DLD1 (cell line): ENCODE results near the gene SLC6A2.

Source experiments
- in situ Hi-C: cut with HindIII; loops from 2 replicates; pipeline ENCODE4 v1.10.0; 2017; ENCODE audit warnings: low sequenced_read_pairs

The SLC6A2 gene

GRCh38 chr16:55645986-55646385 is 9.8 kb upstream of the SLC6A2 start:
- in situ Hi-C loops: no loop called here

DNA sequence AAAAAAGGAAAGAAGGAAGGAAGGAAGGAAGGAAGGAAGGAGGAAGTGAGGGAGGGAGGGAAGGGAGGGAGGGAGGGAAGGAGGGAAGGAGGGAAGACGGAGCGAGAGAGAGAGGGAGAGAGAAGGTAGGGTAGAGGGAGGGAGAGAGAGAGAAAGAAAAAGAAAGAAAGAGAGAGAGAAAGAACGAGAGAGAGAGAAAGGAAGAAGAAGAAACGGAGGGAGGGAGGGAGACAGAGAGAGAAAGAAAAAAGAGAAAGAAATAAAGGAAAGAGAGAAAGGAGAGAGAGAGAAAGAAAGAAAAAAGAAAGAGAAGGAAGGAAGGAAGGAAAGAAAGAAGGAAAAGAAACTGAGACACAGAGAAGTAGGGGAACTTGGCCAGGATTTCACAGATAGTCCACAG is 8.4 kb upstream of the SLC6A2 start:
- in situ Hi-C loops: no loop called here

GRCh38 chr16:55647798-55648197 is 8.0 kb upstream of the SLC6A2 start:
- in situ Hi-C loops: no loop called here

DNA sequence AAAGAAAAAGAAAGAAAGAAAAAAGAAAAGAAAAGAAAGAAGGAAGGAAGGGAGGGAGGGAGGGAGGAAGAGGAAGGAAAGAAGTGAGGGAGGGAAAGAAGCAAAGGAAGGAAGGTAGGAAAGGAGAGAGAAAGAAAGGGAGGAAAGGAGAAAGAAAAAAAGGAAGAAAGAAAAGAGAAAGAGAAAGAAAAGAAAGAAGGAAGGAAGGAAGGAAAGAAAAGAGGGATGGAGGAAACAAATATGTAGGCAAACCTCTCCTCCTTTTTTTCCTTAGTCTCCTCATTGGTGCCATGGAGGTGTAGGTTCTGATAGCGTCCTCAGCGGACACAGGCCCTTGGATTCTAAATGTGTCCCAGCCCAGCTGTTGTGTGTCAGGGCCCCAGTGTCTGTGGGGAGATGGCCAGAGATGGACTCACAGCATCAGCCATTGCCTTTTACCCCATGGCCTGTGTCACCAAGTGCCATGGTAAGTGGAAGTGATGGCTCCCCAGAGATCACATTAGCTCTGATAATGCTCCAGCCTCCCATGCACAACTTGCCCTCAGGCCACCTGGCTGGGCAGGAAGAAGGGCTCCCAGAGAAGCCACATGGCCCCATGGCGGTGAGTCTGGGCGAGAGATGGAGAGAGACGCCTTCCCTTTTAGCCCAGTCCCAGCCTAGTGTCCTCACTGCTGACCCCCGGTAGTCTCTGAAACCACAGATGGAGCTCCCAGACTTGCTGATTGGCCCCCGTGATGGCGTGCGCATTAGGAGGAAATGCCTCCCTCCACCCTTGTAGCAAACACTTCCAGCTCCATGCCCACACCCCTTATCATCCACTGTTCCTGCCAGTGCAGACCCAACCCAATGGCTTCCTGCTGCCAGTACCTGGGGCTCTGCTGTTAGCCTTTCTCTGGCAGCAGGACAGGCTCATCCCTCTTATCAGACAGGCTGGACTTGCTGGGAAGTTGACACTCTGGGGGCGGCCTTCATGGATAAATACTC is 3.7 kb upstream of the SLC6A2 start:
- in situ Hi-C loops: no loop called here

GRCh38 chr16:55653106-55653505 is 2.7 kb upstream of the SLC6A2 start:
- in situ Hi-C loops: no loop called here

- in situ Hi-C loops: no loop called here
These were observed 349 bp upstream of the SLC6A2 start for GRCh38 chr16:55655381-55655896.

- in situ Hi-C loops: no loop called here
These were observed 904 bp downstream of the SLC6A2 start for GRCh38 chr16:55656691-55657092.

DNA sequence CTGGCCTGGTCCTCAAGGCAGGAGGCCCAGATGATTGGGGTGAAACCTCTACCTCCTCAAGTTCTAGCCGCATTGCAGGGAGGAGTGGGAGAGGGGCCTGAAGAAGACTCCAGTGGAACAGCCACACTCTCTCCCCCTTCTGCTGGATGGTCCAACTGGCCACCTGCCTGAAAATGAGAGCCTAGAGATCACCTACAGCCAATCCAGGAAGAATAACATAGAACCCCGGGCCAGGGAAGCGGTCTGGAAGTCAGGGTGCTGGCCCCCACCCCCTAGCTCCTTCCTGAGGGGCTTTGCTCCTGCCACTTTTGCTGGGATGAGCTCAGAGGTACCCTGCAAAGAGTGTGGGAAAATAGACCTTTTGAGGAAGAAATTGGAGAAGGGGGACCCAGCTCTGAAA is 1.8 kb downstream of the SLC6A2 start:
- in situ Hi-C loops: no loop called here

- in situ Hi-C loops: no loop called here
These were observed 3.2 kb downstream of the SLC6A2 start for GRCh38 chr16:55658898-55659420.

DNA sequence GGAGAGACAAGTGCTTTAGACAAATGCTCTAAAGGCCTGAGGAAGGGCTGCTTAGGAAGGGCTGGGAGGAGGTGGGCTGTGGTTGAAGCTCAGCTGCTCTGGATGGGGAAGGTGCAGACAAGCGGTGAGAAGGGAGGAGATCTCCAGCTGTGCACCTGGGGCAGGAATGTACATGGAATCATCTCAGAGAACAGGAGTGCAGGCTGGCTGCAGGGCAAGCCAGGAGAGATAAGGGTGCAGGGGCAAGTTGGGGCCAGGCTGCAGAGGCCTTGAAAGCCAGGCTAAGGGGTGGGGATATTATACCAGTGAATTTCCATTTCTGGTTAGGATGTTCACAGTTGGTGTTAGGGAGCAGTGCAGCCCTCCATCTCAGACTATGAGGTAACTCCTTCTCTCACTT is 4.2 kb downstream of the SLC6A2 start:
- in situ Hi-C loops: no loop called here

DNA sequence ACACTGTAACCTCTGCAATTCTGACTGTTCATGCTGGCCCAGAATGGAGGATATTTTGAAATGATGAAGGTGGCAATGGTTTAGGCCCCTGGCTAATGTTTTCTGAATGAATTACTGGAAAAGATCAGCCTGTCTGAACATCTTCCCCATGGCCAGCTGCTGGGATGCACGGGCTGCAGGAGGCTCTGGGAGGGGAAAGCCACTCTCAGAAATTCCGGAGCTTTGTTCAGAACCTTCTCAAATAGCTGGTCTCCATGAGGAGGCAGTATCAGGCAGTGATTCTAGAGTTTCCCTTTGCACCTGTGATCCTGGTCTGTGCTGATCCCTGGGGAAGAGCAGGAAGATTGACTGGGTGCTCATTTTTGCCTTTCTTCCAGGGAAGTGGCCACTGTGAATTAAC is 5.0 kb downstream of the SLC6A2 start:
- in situ Hi-C loops: no loop called here

DNA sequence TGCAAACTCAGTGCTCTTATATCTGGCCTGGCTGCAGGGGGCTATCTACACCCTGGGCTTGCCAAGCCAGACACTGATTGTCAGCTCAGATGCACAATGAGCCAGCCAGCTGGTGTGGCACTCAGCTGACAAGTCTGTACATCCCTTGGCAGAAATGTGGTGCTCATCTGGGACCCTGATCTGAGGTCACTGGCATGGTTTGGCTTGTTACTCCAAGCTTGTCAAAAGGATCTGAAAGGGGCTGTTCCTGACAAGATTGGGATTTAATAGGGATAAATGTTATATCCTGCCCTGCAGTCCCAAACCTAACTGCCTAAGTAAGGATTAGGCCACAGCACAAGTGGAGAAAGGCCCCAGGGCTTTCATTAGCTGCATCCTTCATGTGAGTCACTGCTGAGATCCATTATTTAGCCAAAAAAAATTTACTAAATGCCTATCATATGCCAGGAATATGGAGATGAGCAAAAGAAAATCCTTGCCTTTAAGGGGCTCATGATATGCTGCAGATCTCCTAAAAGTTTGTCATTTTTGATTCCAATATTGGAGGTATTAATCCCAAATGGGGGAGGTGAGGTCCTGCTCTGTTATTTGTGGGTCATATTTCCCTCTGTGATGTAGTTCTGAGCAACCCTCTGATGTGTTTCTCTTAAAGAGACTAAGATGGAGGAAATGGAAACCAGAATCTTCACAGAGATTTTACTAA is 6.3 kb downstream of the SLC6A2 start:
- in situ Hi-C loops: no loop called here

GRCh38 chr16:55662644-55663031 is 6.8 kb downstream of the SLC6A2 start:
- in situ Hi-C loops: no loop called here

DNA sequence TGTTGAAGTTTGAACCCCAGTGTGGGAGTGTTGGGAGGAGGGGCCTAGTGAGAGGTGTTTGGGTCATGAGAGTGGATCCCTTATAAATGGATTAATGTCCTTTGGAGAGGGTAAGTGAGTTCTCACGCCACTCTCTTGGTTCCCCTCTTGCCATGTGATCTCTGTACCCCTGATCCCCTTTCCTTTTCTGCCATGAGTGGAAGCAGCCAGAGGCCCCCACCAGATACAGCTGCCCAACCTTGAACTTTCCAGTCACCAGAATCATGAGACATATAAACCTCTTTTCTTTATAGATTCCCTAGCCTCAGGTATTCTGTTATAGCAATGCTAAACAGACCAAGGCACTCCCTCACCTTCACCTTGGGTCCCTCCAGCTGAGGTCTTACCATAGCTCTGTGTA is 7.4 kb downstream of the SLC6A2 start:
- in situ Hi-C loops: no loop called here

DNA sequence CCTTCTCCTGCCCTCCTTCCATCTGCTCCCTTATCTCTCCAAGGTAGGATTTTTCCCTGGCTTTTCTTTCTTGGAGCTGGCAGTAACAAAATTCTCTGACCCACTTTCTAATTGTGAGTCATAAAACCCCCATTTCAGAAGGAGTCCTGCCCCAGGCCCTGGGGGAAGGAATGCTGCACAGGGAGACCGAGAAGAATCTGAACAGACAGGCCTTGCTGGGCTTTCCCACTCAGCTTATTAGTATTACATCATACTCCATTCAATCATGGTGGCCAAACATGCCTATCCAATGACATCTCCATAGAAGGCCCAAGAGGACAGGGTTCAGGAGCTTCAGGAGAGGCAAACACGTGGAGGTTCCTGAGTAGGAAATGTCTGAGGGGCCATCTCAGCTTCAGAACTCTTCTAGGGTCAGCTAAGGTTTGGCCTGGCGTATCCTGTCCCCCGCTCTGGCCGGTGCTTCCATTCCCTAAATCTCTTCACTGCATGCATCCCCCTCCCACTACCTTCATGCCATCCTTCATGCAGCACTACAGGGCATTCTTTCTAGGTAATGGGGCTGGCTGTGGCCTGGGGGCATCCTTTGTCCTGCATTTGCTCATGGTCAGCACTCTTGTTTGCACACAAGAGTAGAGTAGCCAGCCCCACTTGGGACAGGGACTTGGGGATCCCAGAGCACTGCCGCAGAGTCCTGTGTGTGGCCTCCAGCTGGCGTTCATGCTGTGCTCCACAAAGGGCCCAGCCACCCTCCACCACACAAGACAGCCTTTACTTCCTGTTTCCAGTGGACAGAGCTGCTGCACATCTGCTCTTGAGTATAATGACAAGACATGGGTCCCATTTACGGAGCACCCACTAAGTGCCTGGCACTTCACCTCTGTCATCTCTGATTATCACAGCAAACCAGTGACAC is 8.2 kb downstream of the SLC6A2 start:
- in situ Hi-C loops: no loop called here

GRCh38 chr16:55664786-55665407 is 9.1 kb downstream of the SLC6A2 start:
- in situ Hi-C loops: no loop called here

GRCh38 chr16:55665511-55665910 is 9.7 kb downstream of the SLC6A2 start:
- in situ Hi-C loops: no loop called here

GRCh38 chr16:55666012-55666411 is 10.2 kb downstream of the SLC6A2 start:
- in situ Hi-C loops: no loop called here

DNA sequence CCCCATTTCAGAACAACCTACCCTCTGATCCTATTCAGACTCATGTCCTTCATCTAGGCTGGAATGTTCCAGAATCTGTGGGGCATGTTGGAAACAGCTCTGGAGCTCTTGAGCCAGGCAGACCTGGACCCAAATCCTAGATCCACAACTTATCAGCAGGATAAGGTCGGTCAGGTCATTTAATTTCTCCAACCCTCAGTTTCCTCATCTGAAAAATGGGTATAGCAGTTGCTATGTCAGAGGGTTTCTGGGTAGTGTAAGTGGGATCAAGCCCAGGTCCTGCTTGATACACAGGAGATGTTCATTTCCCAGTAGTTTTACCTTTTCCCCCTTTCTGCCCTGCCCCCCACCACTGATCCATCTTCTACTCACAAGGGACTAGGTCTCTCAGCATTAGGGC is 12.0 kb downstream of the SLC6A2 start:
- in situ Hi-C loops: no loop called here
